ENCODE results near the gene WDR64.

DNA sequence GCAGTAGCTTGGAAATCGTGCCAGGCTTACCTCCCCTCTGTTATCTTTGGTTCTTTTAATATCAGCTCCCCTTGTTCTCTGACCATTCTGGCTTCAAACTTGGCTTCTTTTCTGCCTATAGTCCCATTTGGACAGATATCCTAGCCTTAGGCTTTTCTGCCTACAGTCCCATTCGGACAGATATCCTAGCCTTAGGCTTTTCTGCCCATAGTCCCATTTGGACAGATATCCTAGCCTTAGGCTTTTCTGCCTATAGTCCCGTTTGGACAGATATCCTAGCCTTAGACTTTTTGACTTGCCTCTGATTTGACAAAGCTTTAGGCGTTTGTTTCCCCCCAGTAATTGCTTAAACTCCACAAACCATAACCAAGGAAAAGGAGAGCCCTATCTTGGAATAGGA lies 37.5 kb upstream of the WDR64 start:
- no peak for TF ChIP-seq CTCF (IDR thresholded peaks at IDR 0.05)
- no peak for TF ChIP-seq POLR2A (IDR thresholded peaks at IDR 0.05)
- no peak for TF ChIP-seq EP300 (IDR thresholded peaks at IDR 0.05)
